Measurements from ENCODE around the gene GPATCH8. TPM values are rescaled to one million over a fixed set of nuclear protein-coding genes. Genes with fewer than 3 reads are reported as not detected.

Gene GPATCH8
- total and polyA plus RNA-seq, 2 of the 8 experiments (the other 6 are each of a cell fraction or from before 2014, with no cell fraction given) = 20.5 to 58.1 TPM

- TF ChIP-seq SAP30 (IDR thresholded peaks at IDR 0.05; ENCODE audit: insufficient read depth, insufficient replicate concordance, low read length) (no peak), CHD7 (IDR thresholded peaks at IDR 0.05; ENCODE audit: insufficient replicate concordance, low read length) (no peak), CEBPB (IDR thresholded peaks at IDR 0.05; ENCODE audit: low read depth, low read length) (peak; percentile 40; the same call in 1 of the 2 replicates), CTBP2 (IDR thresholded peaks at IDR 0.05; ENCODE audit: borderline replicate concordance, insufficient read depth, insufficient read length, low read length) (peak; percentile 93), SUZ12 (IDR thresholded peaks at IDR 0.05; ENCODE audit: low read length) (no peak), USF2 (IDR thresholded peaks at IDR 0.05; ENCODE audit: low read length) (no peak), YY1 (IDR thresholded peaks at IDR 0.05; ENCODE audit: low read depth, low read length) (peak; percentile 61; the same call in 1 of the 2 replicates), CHD1 (IDR thresholded peaks at IDR 0.05; ENCODE audit: low read depth, low read length) (no peak), E2F6 (IDR thresholded peaks at IDR 0.05) (peak; percentile 18; the same call in 1 of the 2 replicates)
These were observed 36.5 kb upstream of the GPATCH8 start (continued) for GRCh38 chr17:44539673-44540072.

All from H1 (cell line).